CD4-positive, alpha-beta memory T cell (primary cell): ENCODE measurements around the gene FAM81A. TPM values are rescaled to one million over a fixed set of nuclear protein-coding genes. Genes with fewer than 3 reads are reported as not detected.
"Not testable (repeated sequence)": the region's sequence is repeated elsewhere in the genome, so short reads cannot be mapped to it uniquely, and the experiment has no call there.

Experiments used
- CTCF ChIA-PET: fragments of 350-600 bp; sonication (Branson Sonifier 250); formaldehyde crosslinking; loops from one replicate; lab custom pipeline; 2021; ENCODE audit warnings: inconsistent platforms; ENCODE audit not compliant: partially characterized antibody; lab: Charles Lee
- POLR2A ChIA-PET: fragments of 350-600 bp; sonication (Branson Sonifier 250); formaldehyde crosslinking; loops from one replicate; lab custom pipeline; 2021; ENCODE audit not compliant: partially characterized antibody; lab: Charles Lee
- DNase-seq, 5 donors: peaks; one replicate each; pipeline versions ENCODE4 v3.0.0 to v3.0.0-alpha.2; 2020 to 2022; ENCODE audit warnings: mixed read lengths in 1 of 5
- H3K27ac ChIP-seq: one replicate; pipeline ENCODE4 v1.7.0; 2013; ENCODE audit warnings: low read depth, low read length
- H3K27me3 ChIP-seq: 2 replicates; pipeline ENCODE4 v1.7.0; 2013; ENCODE audit warnings: mild to moderate bottlenecking, low read length, moderate library complexity; ENCODE audit not compliant: insufficient read depth
- H3K36me3 ChIP-seq: 2 replicates; pipeline ENCODE4 v1.7.0; 2013; ENCODE audit warnings: mild to moderate bottlenecking, low read length, moderate library complexity; ENCODE audit not compliant: insufficient read depth
- H3K4me1 ChIP-seq: 2 replicates; pipeline ENCODE4 v1.7.0; 2013; ENCODE audit warnings: mild to moderate bottlenecking, low read length, moderate library complexity; ENCODE audit not compliant: insufficient read depth
- H3K4me3 ChIP-seq, 2 donors: one replicate each; pipeline ENCODE4 v1.7.0; 2013; ENCODE audit warnings: low read length in 2 of 2, mild to moderate bottlenecking in 1 of 2
- H3K9me3 ChIP-seq, 2 donors: one replicate each; pipeline ENCODE4 v1.7.0; 2013; ENCODE audit warnings: low read length in 2 of 2, control low read depth in 1 of 2; ENCODE audit not compliant: control insufficient read depth in 1 of 2
- H3K27ac Mint-ChIP-seq, 7 donors: one replicate each; pipeline ENCODE4 v1.8.0; 2020 to 2021; ENCODE audit warnings: mixed read lengths in 7 of 7, mild to moderate bottlenecking in 6 of 7, inconsistent platforms in 3 of 7, moderate library complexity in 3 of 7
- H3K27me3 Mint-ChIP-seq, 2 donors: one replicate each; pipeline ENCODE4 v1.8.0; 2020 to 2021; ENCODE audit warnings: mixed read lengths in 2 of 2
- H3K36me3 Mint-ChIP-seq, 2 donors: one replicate each; pipeline ENCODE4 v1.8.0; 2020 to 2021; ENCODE audit warnings: mixed read lengths in 2 of 2, inconsistent platforms in 1 of 2, mild to moderate bottlenecking in 1 of 2
- H3K4me1 Mint-ChIP-seq, 4 donors: one replicate each; pipeline ENCODE4 v1.8.0; 2020 to 2021; ENCODE audit warnings: mixed read lengths in 4 of 4, mild to moderate bottlenecking in 1 of 4
- H3K4me3 Mint-ChIP-seq, 8 donors: one replicate each; pipeline ENCODE4 v1.8.0; 2020 to 2021; ENCODE audit warnings: mixed read lengths in 8 of 8, mild to moderate bottlenecking in 7 of 8, moderate library complexity in 6 of 8, inconsistent platforms in 3 of 8
- H3K9me3 Mint-ChIP-seq, 8 donors: one replicate each; pipeline ENCODE4 v1.8.0; 2020 to 2021; ENCODE audit warnings: mixed read lengths in 8 of 8, mild to moderate bottlenecking in 5 of 8, inconsistent platforms in 3 of 8, moderate library complexity in 1 of 8
- intact Hi-C: fragments of 100-400 bp; cut with micrococcal nuclease; formaldehyde crosslinking; loops from one replicate; pipeline ENCODE4 v1.15.1; 2023
- polyA plus RNA-seq, 2 donors: library from polyadenylated mRNA; unstranded; fragments of 300-500 nt; fragmentation: Illumina TruSeq; gene quantifications; one replicate each; pipeline ENCODE4 v1.2.3, GENCODE V29; 2021
- total RNA-seq, 2 experiments: library from RNA; stranded (reverse); gene quantifications; one replicate each; pipeline ENCODE4 v1.2.3, GENCODE V29; 2021

Gene FAM81A
- total and polyA plus RNA-seq, 4 experiments from 2014 or later: not detected

- Histone ChIP-seq H3K36me3 (no peaks in the 10 kb centered on the region), H3K4me3 (no peak overlapping the region), H3K27ac (no peak overlapping the region), H3K4me1 (peaks cover 4% of the 10 kb centered on the region), H3K27me3 (no peaks in the 10 kb centered on the region), H3K9me3 (no peaks in the 10 kb centered on the region)
- Mint-ChIP-seq H3K4me1 (no peaks in the 10 kb centered on the region), H3K27me3 (peaks cover 19% of the 10 kb centered on the region in 2 donors), H3K4me3 (no peak overlapping the region), H3K36me3 (peaks cover under 1 to 3% of the 10 kb centered on the region in 2 donors), H3K27ac (no peak overlapping the region), H3K9me3 (peaks cover 0 to 18% (median 14%) of the 10 kb centered on the region in 8 donors)
- no peak for DNase-seq
- ChIA-PET CTCF (no interaction called here), POLR2A (no interaction called here)
- intact Hi-C loops: no loop called here
Measured at GRCh38 chr15:59424616-59425015, 13.4 kb upstream of the FAM81A start.

GRCh38 chr15:59428898-59429297, 9.1 kb upstream of the FAM81A start:
- Mint-ChIP-seq H3K9me3 (peaks cover 0 to 22% (median 19%) of the 10 kb centered on the region in 8 donors), H3K27me3 (peaks cover 22 to 29% of the 10 kb centered on the region in 2 donors)
- H3K4me3 ChIP-seq, H3K9me3 ChIP-seq, POLR2A ChIA-PET, H3K4me1 Mint-ChIP-seq, H3K27ac ChIP-seq, H3K27me3 ChIP-seq, H3K4me1 ChIP-seq, intact Hi-C loops, H3K4me3 Mint-ChIP-seq, H3K36me3 ChIP-seq, H3K36me3 Mint-ChIP-seq, H3K27ac Mint-ChIP-seq, DNase-seq: not testable (repeated sequence)
- CTCF ChIA-PET: interaction anchor here (0.7 kb wide), 1 partner anchor 19 kb away, joined by 3 read pairs; no protein-coding TSS in a partner anchor

GRCh38 chr15:59432389-59432788, 5.6 kb upstream of the FAM81A start:
- Mint-ChIP-seq H3K36me3 (peaks cover 3 to 4% of the 10 kb centered on the region in 2 donors), H3K27ac (no peak overlapping the region), H3K4me1 (peaks cover 4 to 14% (median 11%) of the 10 kb centered on the region in 4 donors), H3K9me3 (peaks cover 0 to 22% (median 18%) of the 10 kb centered on the region in 8 donors), H3K27me3 (peaks cover 39 to 46% of the 10 kb centered on the region in 2 donors), H3K4me3 (no peak overlapping the region)
- peaks cover 15% of the 10 kb centered on the region for H3K27me3 ChIP-seq
- intact Hi-C loops: no loop called here
- CTCF ChIA-PET: no interaction called here
- H3K27ac ChIP-seq: no peak overlapping the region
- H3K36me3 ChIP-seq: no peaks in the 10 kb centered on the region
- no peak overlapping the region for H3K4me3 ChIP-seq
- H3K9me3 ChIP-seq: no peaks in the 10 kb centered on the region
- POLR2A ChIA-PET: no interaction called here
- peaks cover 6% of the 10 kb centered on the region for H3K4me1 ChIP-seq
- no peak for DNase-seq

- CTCF ChIA-PET: no interaction called here
- peak overlapping the region in 2 of 8 donors; percentile 3 to 38 for H3K4me3 Mint-ChIP-seq
- Histone ChIP-seq H3K4me3 (no peak overlapping the region), H3K4me1 (peaks cover 15% of the 10 kb centered on the region), H3K27me3 (peaks cover 24% of the 10 kb centered on the region), H3K36me3 (no peaks in the 10 kb centered on the region), H3K9me3 (no peaks in the 10 kb centered on the region), H3K27ac (no peak overlapping the region)
- peaks cover 12 to 28% (median 21%) of the 10 kb centered on the region in 4 donors for H3K4me1 Mint-ChIP-seq
- peaks cover 0 to 8% (median 4%) of the 10 kb centered on the region in 8 donors for H3K9me3 Mint-ChIP-seq
- H3K36me3 Mint-ChIP-seq: peaks cover 0 to 4% of the 10 kb centered on the region in 2 donors
- H3K27ac Mint-ChIP-seq: no peak overlapping the region
- peaks cover 43 to 52% of the 10 kb centered on the region in 2 donors for H3K27me3 Mint-ChIP-seq
- POLR2A ChIA-PET: no interaction called here
- intact Hi-C loops: no loop called here
- no peak for DNase-seq
Measured at GRCh38 chr15:59434481-59434880, 3.5 kb upstream of the FAM81A start.

GRCh38 chr15:59436774-59437141, 1.2 kb upstream of the FAM81A start:
- H3K27me3 ChIP-seq: peaks cover 24% of the 10 kb centered on the region

GRCh38 chr15:59437142-59437816, 707 bp upstream of the FAM81A start:
- ChIA-PET POLR2A (no interaction called here), CTCF (no interaction called here)
- H3K9me3 ChIP-seq: no peaks in the 10 kb centered on the region
- no peak for DNase-seq
- Mint-ChIP-seq H3K27ac (no peak overlapping the region), H3K27me3 (peaks cover 38 to 51% of the 10 kb centered on the region in 2 donors), H3K4me3 (peak overlapping the region; percentile 72 to 87 (median 84)), H3K9me3 (no peaks in the 10 kb centered on the region), H3K4me1 (peaks cover 12 to 28% (median 21%) of the 10 kb centered on the region in 4 donors), H3K36me3 (no peaks in the 10 kb centered on the region)
- intact Hi-C loops: no loop called here
- peaks cover 15% of the 10 kb centered on the region for H3K4me1 ChIP-seq
- no peak overlapping the region for H3K27ac ChIP-seq
- peaks cover 24% of the 10 kb centered on the region for H3K27me3 ChIP-seq
- no peaks in the 10 kb centered on the region for H3K36me3 ChIP-seq
- peak overlapping the region in 1 of 2 donors; percentile 49 for H3K4me3 ChIP-seq

More at GRCh38 chr15:59436774-59437141, 1.2 kb upstream of the FAM81A start:
- Histone ChIP-seq H3K27ac (no peak overlapping the region), H3K9me3 (no peaks in the 10 kb centered on the region), H3K36me3 (no peaks in the 10 kb centered on the region), H3K4me1 (peaks cover 15% of the 10 kb centered on the region), H3K4me3 (no peak overlapping the region)
- CTCF ChIA-PET: no interaction called here
- intact Hi-C loops: no loop called here
- no peak overlapping the region for H3K27ac Mint-ChIP-seq
- peak overlapping the region; percentile 72 to 87 (median 84) for H3K4me3 Mint-ChIP-seq
- H3K4me1 Mint-ChIP-seq: peaks cover 12 to 28% (median 21%) of the 10 kb centered on the region in 4 donors
- H3K9me3 Mint-ChIP-seq: no peaks in the 10 kb centered on the region
- H3K27me3 Mint-ChIP-seq: peaks cover 38 to 51% of the 10 kb centered on the region in 2 donors
- POLR2A ChIA-PET: no interaction called here
- no peaks in the 10 kb centered on the region for H3K36me3 Mint-ChIP-seq
- DNase-seq: no peak

- intact Hi-C loops: no loop called here
- H3K4me1 ChIP-seq: peaks cover 15% of the 10 kb centered on the region
- Mint-ChIP-seq H3K9me3 (no peaks in the 10 kb centered on the region), H3K36me3 (no peaks in the 10 kb centered on the region), H3K4me1 (peaks cover 12 to 28% (median 21%) of the 10 kb centered on the region in 4 donors), H3K27me3 (peaks cover 31 to 45% of the 10 kb centered on the region in 2 donors), H3K27ac (no peak overlapping the region), H3K4me3 (peak overlapping the region; percentile 56 to 83 (median 73))
- H3K27ac ChIP-seq: no peak overlapping the region
- no peaks in the 10 kb centered on the region for H3K9me3 ChIP-seq
- no peak overlapping the region for H3K4me3 ChIP-seq
- peaks cover 24% of the 10 kb centered on the region for H3K27me3 ChIP-seq
- no peaks in the 10 kb centered on the region for H3K36me3 ChIP-seq
- POLR2A ChIA-PET: no interaction called here
- no peak for DNase-seq
- CTCF ChIA-PET: no interaction called here
Measured at GRCh38 chr15:59438625-59439290, 772 bp downstream of the FAM81A start.
